T follicular helper cell (primary cell): Measurements from ENCODE around the gene CORO1A.
"Not testable (repeated sequence)": the region's sequence is repeated elsewhere in the genome, so short reads cannot be mapped to it uniquely, and the experiment has no call there.

Experiments
- DNase-seq: peaks from one replicate; pipeline ENCODE4 v3.0.0-alpha.2; 2020; ENCODE audit warnings: low read depth

CORO1A gene

DNA sequence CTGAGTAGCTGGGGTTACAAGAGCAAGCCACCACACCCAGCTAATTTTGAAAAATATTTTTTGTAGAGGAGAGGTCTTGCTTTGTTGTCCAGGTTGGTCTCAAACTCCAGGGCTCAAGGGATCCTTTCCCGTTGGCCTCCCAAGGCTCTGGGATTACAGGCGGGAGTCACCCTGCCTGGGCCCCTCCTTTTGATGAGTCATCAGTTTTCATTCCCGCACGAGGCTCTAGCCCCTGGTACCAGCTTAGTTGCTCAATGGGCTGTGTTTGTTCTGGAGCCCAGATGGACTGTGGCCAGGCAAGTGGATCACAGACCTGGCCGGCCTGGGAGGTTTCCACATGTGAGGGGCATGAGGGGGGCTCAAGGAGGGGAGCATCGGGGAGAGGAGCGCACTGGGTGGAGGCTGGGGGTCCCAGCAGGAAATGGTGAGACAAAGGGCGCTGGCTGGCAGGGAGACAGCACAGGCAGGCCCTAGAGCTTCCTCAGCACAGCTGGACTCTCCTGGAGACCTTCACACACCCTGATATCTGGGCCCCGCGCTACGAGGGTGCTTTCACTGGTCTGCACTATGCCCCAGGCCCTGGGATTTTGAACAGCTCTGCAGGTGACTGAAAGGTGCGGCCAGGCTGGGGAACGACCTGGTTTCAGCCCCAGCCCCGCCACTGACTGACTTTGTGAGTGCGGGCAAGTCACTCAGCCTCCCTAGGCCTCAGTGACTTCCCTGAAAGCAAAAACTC lies 16.4 kb downstream of the CORO1A start:
- DNase-seq: not testable (repeated sequence)

DNA sequence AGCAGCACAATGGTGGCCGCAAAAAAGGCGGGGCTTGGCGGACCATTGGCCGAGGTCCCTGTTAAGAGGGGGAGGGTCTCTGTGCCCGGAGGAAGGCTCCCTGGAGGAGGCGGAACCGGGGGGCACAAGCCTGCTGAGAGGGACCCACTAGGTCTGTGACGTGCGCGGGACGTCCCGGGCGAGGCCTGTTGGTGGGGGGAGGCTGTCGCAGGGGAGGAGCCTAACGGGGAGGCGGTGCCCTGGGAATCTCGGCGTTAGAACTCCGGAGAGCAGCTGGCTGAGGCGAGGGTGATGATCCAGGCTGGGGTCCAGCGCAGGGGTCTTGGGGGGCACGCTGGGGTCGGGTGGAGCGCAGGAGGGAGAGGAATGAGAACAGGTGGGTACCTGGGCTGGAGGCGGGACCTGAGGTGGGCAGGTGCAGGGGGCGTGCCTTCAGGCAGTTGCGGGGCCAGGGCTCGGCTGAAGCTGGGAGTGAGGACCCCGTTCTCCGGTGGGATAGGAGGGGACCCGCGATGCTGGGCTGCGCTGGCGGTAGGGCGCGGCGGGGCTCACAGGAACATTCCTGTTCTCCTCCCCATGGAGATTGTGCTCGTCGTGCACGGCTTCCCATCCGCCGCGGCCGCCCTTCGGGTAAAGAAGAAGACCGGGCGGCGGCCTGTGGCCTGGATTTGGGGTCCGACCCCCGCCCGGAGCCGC lies 22.3 kb downstream of the CORO1A start:
- DNase-seq: not testable (repeated sequence)

DNA sequence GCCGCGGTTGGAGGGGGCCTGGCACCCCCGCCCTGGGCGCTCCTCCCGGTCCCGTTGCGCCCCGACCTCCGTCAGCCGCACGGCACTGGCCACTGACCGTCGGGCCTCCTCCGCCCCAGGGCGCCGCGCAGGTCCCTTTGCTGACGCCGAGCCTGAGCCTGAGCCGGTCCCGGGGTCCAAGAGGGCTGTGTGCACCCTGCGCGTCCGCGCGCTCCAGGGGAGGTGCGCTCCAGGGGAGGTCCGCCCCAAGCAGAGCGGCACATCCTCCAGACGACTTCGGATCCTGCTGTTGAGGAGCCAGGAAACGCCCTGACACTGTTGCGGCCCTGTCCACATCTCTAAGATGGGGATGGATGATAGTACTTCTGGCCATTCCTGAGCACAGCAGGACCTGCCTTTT lies 22.9 kb downstream of the CORO1A start:
- DNase-seq: not testable (repeated sequence)

DNA sequence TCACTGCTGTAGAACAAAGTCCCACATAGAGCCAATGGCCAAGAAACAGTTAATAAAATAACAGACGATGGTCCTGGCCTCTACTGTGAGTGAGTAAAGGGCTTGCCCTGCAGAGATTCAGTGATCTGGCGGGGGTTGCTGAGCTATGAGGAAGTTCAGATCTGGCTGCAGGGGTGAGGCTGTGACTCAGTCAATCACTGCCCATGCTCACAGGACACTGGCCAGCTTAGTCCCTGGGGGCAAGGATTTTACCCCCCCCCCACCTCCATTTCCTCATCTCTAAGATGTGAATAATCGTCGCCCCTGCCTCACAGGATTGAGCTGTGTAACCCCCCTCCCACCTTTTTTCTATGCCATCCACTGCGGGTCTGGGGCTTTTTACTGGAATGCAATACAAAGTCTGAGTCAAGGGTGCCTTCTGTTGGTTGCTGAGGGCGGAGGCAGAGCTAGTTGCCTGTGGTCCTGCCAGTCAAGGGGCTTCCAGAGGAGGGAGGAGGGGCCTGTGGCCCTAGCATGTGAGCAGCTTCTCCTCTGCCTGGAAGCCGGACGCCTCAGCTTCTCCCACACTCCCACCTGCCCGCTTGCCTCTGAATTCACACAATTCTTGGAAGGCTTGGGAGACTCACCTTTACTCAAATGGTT lies 23.8 kb downstream of the CORO1A start:
- not testable (repeated sequence) for DNase-seq

DNA sequence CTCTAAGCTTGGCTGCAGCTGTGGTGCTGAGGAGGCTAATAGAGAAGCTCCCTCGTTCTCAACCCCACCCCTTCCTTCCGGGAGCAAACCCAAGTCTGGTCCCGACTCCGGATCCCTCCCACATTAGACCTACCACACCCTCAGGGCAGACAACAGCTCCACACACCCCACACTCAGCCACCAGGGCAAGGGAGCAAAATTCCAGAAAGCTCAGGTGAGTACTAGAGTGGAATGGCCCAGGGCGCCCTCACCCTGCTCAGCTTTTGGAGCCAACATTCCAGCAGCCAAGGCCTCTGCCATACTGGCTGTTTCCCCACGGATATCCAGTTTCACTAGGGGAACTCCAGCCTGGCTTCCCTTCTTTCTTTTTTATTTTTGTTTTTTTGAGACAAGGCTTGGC lies 25.6 kb downstream of the CORO1A start:
- peak; percentile 19 for DNase-seq

DNA sequence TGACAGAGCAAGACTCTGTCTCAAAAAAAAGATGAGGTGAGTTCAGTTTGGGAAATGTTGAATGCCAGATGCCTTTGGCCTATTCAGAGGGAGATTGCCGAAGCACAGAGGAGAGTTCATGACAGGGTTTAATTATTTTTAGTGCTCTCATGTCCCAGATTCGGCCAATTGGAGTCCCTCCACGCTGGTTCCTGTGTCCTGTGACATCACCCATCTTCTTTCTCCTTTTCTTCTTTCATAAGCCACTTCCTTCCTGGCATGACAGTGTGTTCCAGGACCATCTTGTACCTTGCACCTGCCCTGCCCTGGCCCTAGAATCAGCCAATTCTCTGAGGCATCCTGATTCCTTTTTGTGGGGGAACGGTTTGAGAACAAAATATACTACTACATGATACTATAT lies 28.0 kb downstream of the CORO1A start:
- not testable (repeated sequence) for DNase-seq

DNA sequence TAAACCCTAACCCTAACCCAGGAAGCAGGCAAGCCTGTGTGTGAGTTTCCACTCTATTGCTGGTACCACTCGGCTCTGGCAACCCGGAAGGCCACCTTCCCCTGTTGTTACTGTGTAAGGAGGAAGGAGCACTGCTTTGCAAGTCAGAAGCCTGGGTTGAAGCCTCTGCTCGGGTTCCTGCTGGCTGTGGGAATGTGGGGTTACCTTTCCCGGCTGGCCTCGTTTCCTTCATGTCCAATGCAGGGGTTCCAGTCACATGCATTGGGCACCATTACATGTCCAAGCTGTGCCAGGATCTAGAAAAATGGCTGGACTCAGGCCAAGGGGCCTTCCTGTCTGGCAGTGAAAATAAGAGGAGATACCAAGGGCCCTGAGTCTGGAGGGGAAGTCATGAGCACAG lies 33.7 kb downstream of the CORO1A start:
- not testable (repeated sequence) for DNase-seq
